Spleen (tissue), 7 donors: ENCODE measurements around the gene CXCL13.
"Not testable (repeated sequence)": the region's sequence is repeated elsewhere in the genome, so short reads cannot be mapped to it uniquely, and the experiment has no call there.

Experiments used
- CTCF ChIP-seq, 11 experiments: fragments of 200-600 bp in 7 of 11; fragments of 450-650 bp in 4 of 11; sonication (generic) in 4 of 11; IDR thresholded peaks in 8 of 11; conservative IDR thresholded peaks in 3 of 11; 1 replicate in 7 of 11; 2 replicates in 4 of 11; pipeline versions ENCODE4 v1.4.0 to v1.8.0; 2016 to 2021; ENCODE audit warnings: antibody characterized with exemption in 11 of 11, inconsistent platforms in 4 of 11, mild to moderate bottlenecking in 1 of 11
- POLR2AphosphoS5 ChIP-seq, 3 donors: sonication (generic); formaldehyde crosslinking; IDR thresholded peaks; one replicate each; pipeline ENCODE4 v1.5.1; 2017; ENCODE audit warnings: antibody characterized with exemption in 3 of 3
- donor health status: DM: no; HTN: no; CAD: no; lungs with moderate emphysema.
- donor health status: DM: no; HTN: no; CAD: no.
- donor health status: DM: no; HTN: no; CAD: no.

GRCh38 chr4:77561720-77562119, 43.9 kb upstream of the CXCL13 start:
- not testable (repeated sequence) for TF ChIP-seq CTCF (IDR thresholded peaks at IDR 0.05 in 8 of 11, conservative IDR thresholded peaks at IDR 0.05 in 3 of 11); POLR2AphosphoS5 (IDR thresholded peaks at IDR 0.05)
